Fibroblast of upper back skin (primary cell): ENCODE data around the gene PSG7.
"Not testable (repeated sequence)": the region's sequence is repeated elsewhere in the genome, so short reads cannot be mapped to it uniquely, and the experiment has no call there.

ENCODE experiments used
- DNase-seq: peaks from one replicate; pipeline ENCODE4 v3.0.0-alpha.2; 2013

Gene PSG7

GRCh38 chr19:42937107-42937506 lies at the start of gene PSG7:
Gene PSG7, minus strand, starts transcription at chr19:42937207. Its CDS starts 131 bp downstream, at chr19:42937076.
- DNase-seq = not testable (repeated sequence)

GRCh38 chr19:42985588-42985987 lies 48.6 kb upstream of the PSG7 start:
- DNase-seq = no peak

- DNase-seq = not testable (repeated sequence)
These were observed 45.1 kb upstream of the PSG7 start for GRCh38 chr19:42982111-42982510.

- DNase-seq = not testable (repeated sequence)
These were observed 34.4 kb upstream of the PSG7 start for GRCh38 chr19:42971451-42971850.

GRCh38 chr19:42965176-42965575 lies 28.2 kb upstream of the PSG7 start:
- DNase-seq = peak; percentile 74

- DNase-seq = no peak
These were observed 24.1 kb upstream of the PSG7 start for GRCh38 chr19:42961119-42961518.

GRCh38 chr19:42952126-42952525 lies 15.1 kb upstream of the PSG7 start:
- not testable (repeated sequence) for DNase-seq

- DNase-seq = peak; percentile 19
These were observed 14.5 kb upstream of the PSG7 start for GRCh38 chr19:42951476-42951875.

GRCh38 chr19:42942187-42942789 lies 5.3 kb upstream of the PSG7 start:
- DNase-seq = no peak

- not testable (repeated sequence) for DNase-seq
These were observed 2.3 kb downstream of the PSG7 start for GRCh38 chr19:42934726-42935125.

- DNase-seq = not testable (repeated sequence)
These were observed 2.8 kb downstream of the PSG7 start for GRCh38 chr19:42934183-42934582.

- DNase-seq = not testable (repeated sequence)
These were observed 3.6 kb downstream of the PSG7 start for GRCh38 chr19:42933412-42933811.

GRCh38 chr19:42932485-42933101 lies 4.4 kb downstream of the PSG7 start:
- peak; percentile 89 for DNase-seq

GRCh38 chr19:42930214-42930613 lies 6.8 kb downstream of the PSG7 start:
- DNase-seq = peak; percentile 49

- DNase-seq = no peak
These were observed 8.1 kb downstream of the PSG7 start for GRCh38 chr19:42928896-42929295.

GRCh38 chr19:42926781-42927180 lies 10.2 kb downstream of the PSG7 start:
- DNase-seq = no peak

GRCh38 chr19:42923106-42923505 lies 13.9 kb downstream of the PSG7 start:
- peak; percentile 54 for DNase-seq

- DNase-seq = not testable (repeated sequence)
These were observed 16.0 kb downstream of the PSG7 start for GRCh38 chr19:42920971-42921370.

- no peak for DNase-seq
These were observed 17.3 kb downstream of the PSG7 start for GRCh38 chr19:42919757-42920079.

GRCh38 chr19:42919070-42919756 lies 17.8 kb downstream of the PSG7 start:
- not testable (repeated sequence) for DNase-seq

- DNase-seq = not testable (repeated sequence)
These were observed 18.5 kb downstream of the PSG7 start for GRCh38 chr19:42918377-42919069.

GRCh38 chr19:42917634-42918033 lies 19.4 kb downstream of the PSG7 start, which contains the start of gene PSG6:
Gene PSG6, minus strand, starts transcription at chr19:42917894. Its CDS starts 102 bp downstream, at chr19:42917792.
- not testable (repeated sequence) for DNase-seq

- DNase-seq = not testable (repeated sequence)
These were observed 20.1 kb downstream of the PSG7 start for GRCh38 chr19:42916931-42917330.
